GM18517 (cell line): ENCODE measurements around the gene AKAP13.
A peak's percentile ranks its signal among the peaks of the same experiment; 100 is the strongest.

Source experiments
- ATAC-seq: cut with Tn5 transposase; IDR thresholded peaks from one replicate; pipeline ENCODE4 v1.9.1; 2021; ENCODE audit warnings: mild to moderate bottlenecking, moderate library complexity; ENCODE audit not compliant: unreplicated experiment

AKAP13 gene

DNA sequence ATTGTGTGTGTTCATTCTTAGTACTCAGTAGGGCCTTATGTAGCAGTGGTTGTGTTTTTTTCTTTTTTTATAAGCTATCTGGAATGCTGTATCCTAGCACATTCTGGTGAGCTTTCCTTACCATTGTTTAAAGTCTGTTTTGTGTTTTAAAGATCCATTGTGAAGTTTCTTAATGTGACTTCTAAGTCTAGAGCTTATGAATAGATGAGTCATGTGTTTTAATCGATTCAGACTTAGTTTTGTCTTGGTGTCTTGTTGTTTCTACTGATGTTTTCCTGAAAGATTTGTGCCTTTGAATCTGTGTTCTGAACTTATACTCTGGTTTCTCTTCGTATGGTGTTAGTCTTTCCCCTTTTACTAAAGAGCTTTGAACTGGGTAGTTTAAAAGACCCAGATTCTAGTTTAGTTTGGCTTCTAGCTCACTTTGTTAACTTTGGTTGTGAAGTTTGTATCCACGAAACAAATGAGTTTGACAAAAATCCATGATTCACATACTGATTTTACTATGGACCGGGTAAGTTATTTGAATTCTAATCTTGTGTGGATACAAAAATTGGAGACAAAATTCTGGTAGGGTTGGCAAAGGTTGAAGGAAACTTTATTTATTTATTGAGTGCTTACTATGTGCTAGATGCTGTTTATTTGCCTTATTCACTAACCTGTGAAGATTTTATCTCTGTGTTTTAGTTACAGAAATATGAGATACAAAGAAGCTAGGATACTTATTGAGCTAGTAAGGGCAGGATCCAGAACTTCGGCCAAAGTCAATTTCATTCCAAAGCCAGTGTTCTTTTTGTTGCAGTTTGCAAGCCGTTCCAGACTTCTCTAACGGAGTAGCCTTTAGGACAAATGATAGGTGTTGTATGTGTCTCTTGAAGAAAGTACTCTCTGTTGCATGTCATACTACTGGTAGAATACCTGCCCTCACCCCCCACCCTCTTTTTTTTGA is 24.8 kb downstream of the AKAP13 start:
- no peak for ATAC-seq

- ATAC-seq: no peak
These were observed 26.5 kb downstream of the AKAP13 start for GRCh38 chr15:85406916-85407315.

GRCh38 chr15:85407421-85408269 is 27.2 kb downstream of the AKAP13 start:
- ATAC-seq: no peak

DNA sequence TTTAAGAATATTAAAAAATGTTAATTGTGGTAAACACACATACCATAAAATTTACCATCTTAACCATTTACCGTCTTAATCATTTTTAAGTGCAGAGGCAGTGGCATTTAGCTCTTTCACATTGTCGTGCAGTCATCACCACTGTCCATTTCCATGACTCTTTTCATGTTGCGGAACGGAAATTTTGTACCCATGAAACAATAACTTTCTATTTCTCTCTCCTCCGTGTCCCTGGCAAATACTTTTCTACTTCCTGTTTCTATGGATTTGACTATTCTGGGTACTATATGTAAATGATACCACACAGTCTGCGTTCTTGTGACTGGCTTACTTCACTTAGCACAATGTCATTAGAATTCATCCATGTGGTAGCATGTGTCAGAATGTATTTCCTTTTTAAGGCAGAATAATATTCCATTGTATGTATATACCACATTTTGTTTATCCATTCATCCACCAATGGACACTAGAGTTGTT is 27.9 kb downstream of the AKAP13 start:
- no peak for ATAC-seq

- no peak for ATAC-seq
These were observed 31.7 kb downstream of the AKAP13 start for GRCh38 chr15:85412066-85412465.

GRCh38 chr15:85412956-85413854 is 32.8 kb downstream of the AKAP13 start:
- peak; percentile 97 for ATAC-seq

GRCh38 chr15:85414037-85414436 is 33.6 kb downstream of the AKAP13 start:
- ATAC-seq: no peak

- ATAC-seq: no peak
These were observed 34.1 kb downstream of the AKAP13 start for GRCh38 chr15:85414495-85414894.

- no peak for ATAC-seq
These were observed 34.6 kb downstream of the AKAP13 start for GRCh38 chr15:85414991-85415390.

DNA sequence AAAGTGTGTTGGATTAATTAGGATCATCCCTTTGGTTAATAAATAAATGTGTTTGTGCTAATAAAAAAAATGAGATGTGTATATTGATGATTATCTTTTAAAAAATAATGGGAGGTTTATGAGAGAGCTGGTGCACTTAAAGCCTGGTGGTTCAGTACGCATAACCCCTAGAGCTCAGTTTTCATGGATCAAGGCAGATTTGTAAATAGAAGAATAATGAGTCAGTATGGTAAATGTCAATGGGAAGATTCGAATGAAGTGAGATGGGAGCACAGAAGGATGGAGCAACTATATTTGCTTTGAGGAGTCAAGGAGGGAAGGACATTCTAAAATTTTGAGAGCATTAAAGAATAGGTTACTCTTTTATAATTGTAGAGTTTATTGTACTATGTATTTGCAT is 35.4 kb downstream of the AKAP13 start:
- ATAC-seq: no peak

GRCh38 chr15:85417276-85417675 is 36.9 kb downstream of the AKAP13 start:
- no peak for ATAC-seq

GRCh38 chr15:85419161-85419560 is 38.8 kb downstream of the AKAP13 start:
- ATAC-seq: no peak

- no peak for ATAC-seq
These were observed 40.9 kb downstream of the AKAP13 start for GRCh38 chr15:85421116-85421925.

DNA sequence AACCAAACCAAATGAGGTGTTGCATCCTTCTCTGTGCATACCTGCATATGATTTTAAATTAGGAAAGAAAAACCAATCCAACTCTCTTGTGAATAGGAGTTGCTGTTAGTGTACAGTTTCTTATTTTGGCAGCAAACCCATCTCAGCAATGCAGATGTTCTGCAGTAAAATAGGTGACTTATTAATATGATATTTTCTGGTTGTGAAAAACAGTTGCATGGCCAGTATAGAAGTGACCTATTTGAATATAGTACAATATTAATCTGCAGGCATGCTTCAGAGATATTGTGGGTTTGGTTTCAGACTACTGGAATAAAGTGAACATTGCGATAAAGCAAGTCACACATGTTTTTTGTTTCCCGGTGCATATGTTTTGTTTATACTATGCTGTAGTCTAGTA is 42.2 kb downstream of the AKAP13 start:
- ATAC-seq: no peak

- ATAC-seq: no peak
These were observed 42.9 kb downstream of the AKAP13 start for GRCh38 chr15:85423256-85423655.

GRCh38 chr15:85424154-85424553 is 43.8 kb downstream of the AKAP13 start:
- no peak for ATAC-seq

GRCh38 chr15:85426481-85426880 is 46.1 kb downstream of the AKAP13 start:
- no peak for ATAC-seq

DNA sequence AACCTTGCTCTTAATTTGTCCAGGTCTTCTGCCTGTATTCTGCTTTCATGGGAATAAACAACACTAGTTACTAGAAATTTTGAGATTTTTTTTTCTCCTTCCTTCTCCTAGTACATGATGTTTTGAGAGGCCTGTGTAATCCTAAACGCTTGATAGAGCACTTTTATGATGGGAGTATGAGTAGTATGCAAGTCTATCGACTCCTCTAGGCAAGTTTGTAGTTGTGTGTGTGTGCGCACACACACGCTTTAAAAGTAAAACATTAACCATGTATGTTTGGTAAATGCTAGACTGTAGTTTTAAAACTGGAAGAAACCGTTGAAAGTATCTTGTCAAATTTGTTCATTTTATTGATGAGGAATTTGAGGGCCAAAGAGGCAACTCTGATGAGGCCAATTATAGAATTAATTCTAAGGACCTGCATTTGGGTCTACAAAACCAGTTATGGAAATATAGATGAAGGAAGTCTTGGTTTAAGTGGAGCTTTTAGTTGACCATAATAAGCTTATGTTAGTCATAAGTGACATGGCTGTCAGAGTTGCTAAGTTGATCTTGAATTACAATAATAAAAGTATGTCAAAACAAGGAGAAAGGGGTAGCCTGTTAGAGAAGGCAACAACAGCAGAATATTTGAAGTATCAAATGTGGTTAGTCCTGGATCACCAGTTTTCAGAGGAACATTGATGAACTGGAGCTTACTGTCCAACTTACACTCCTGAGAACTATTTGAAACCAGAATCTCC is 47.1 kb downstream of the AKAP13 start:
- no peak for ATAC-seq

DNA sequence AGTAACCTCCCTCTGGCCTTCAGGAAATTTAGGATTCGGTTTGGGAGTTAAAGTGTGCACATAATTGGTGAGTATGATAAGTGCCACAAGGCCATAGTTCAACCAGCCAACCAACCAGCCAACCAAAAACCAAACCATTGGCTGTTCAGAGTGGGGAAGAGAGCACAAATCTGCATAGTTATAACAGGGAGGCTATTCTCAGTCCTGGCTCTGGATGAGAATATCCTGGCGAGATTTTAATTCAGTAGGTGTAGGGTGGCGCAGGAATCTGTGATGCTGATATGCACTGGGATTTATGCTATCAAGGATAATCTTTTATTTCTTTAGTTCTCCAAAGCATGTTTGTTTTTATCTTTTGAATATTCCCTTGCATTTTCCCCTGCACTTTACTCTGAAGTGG is 49.1 kb downstream of the AKAP13 start:
- ATAC-seq: no peak
